ENCODE results near the gene FCN1. TPM values are rescaled to one million over a fixed set of nuclear protein-coding genes. Genes with fewer than 3 reads are reported as not detected.

Gene FCN1
- total RNA-seq, 1 donor: 10.5 TPM

- DNase-seq (ENCODE audit: low read depth in 2 of 3, low spot score in 2 of 3): no peak
These were observed 20.0 kb upstream of the FCN1 start for GRCh38 chr9:134937566-134938345.

GRCh38 chr9:134937164-134937555 lies 19.4 kb upstream of the FCN1 start:
- DNase-seq (ENCODE audit: low read depth in 2 of 3, low spot score in 2 of 3): no peak

GRCh38 chr9:134936346-134937163 lies 18.8 kb upstream of the FCN1 start:
- DNase-seq (ENCODE audit: low read depth in 2 of 3, low spot score in 2 of 3): peak in 1 of 3 donors; percentile 21

GRCh38 chr9:134935701-134936345 lies 18.1 kb upstream of the FCN1 start:
- DNase-seq (ENCODE audit: low read depth in 2 of 3, low spot score in 2 of 3): no peak

GRCh38 chr9:134935056-134935640 lies 17.4 kb upstream of the FCN1 start:
- no peak for DNase-seq (ENCODE audit: low read depth in 2 of 3, low spot score in 2 of 3)

GRCh38 chr9:134933076-134933659 lies 15.5 kb upstream of the FCN1 start:
- no peak for DNase-seq (ENCODE audit: low read depth in 2 of 3, low spot score in 2 of 3)

GRCh38 chr9:134932606-134933005 lies 14.9 kb upstream of the FCN1 start:
- DNase-seq (ENCODE audit: low read depth in 2 of 3, low spot score in 2 of 3): no peak

GRCh38 chr9:134932171-134932570 lies 14.5 kb upstream of the FCN1 start:
- no peak for DNase-seq (ENCODE audit: low read depth in 2 of 3, low spot score in 2 of 3)

- DNase-seq (ENCODE audit: low read depth in 2 of 3, low spot score in 2 of 3): no peak
These were observed 12.7 kb upstream of the FCN1 start for GRCh38 chr9:134930398-134930797.

GRCh38 chr9:134929193-134930158 lies 11.8 kb upstream of the FCN1 start:
- DNase-seq (ENCODE audit: low read depth in 2 of 3, low spot score in 2 of 3): peak in 2 of 3 donors; percentile 74 to 88

GRCh38 chr9:134928436-134929192 lies 10.9 kb upstream of the FCN1 start:
- no peak for DNase-seq (ENCODE audit: low read depth in 2 of 3, low spot score in 2 of 3)

- no peak for DNase-seq (ENCODE audit: low read depth in 2 of 3, low spot score in 2 of 3)
These were observed 7.3 kb upstream of the FCN1 start for GRCh38 chr9:134925011-134925511.

GRCh38 chr9:134923466-134923865 lies 5.8 kb upstream of the FCN1 start:
- no peak for DNase-seq (ENCODE audit: low read depth in 2 of 3, low spot score in 2 of 3)

GRCh38 chr9:134922932-134923240 lies 5.2 kb upstream of the FCN1 start:
- DNase-seq (ENCODE audit: low read depth in 2 of 3, low spot score in 2 of 3): peak in 1 of 3 donors; percentile 32

- no peak for DNase-seq (ENCODE audit: low read depth in 2 of 3, low spot score in 2 of 3)
These were observed 4.6 kb upstream of the FCN1 start for GRCh38 chr9:134922066-134922931.

GRCh38 chr9:134919303-134919702 lies 1.6 kb upstream of the FCN1 start:
- DNase-seq (ENCODE audit: low read depth in 2 of 3, low spot score in 2 of 3): no peak

- no peak for DNase-seq (ENCODE audit: low read depth in 2 of 3, low spot score in 2 of 3)
These were observed 934 bp upstream of the FCN1 start for GRCh38 chr9:134918646-134919045.

- DNase-seq (ENCODE audit: low read depth in 2 of 3, low spot score in 2 of 3): no peak
These were observed 1.5 kb downstream of the FCN1 start for GRCh38 chr9:134916161-134916665.
